Tibial nerve (tissue), 4 donors: ENCODE data around the gene EIF2S3. TPM values are rescaled to one million over a fixed set of nuclear protein-coding genes. Genes with fewer than 3 reads are reported as not detected.

ENCODE experiments used
- DNase-seq, 2 donors: peaks; one replicate each; pipeline ENCODE4 v3.0.0-alpha.2; 2019; ENCODE audit warnings: low spot score in 2 of 2
- H3K27ac ChIP-seq, 4 donors: fragments of 200-600 bp; sonication (generic) in 3 of 4; one replicate each; pipeline ENCODE4 v1.5.1; 2017 to 2019; ENCODE audit warnings: mild to moderate bottlenecking in 1 of 4
- H3K27me3 ChIP-seq, 2 donors: fragments of 200-600 bp; sonication (generic) in 1 of 2; one replicate each; pipeline versions ENCODE4 v1.5.1 to v1.6.0; 2017 to 2019
- H3K36me3 ChIP-seq, 3 donors: fragments of 200-600 bp; sonication (generic); one replicate each; pipeline ENCODE4 v1.5.1; 2018 to 2019
- H3K4me1 ChIP-seq, 4 donors: fragments of 200-600 bp; sonication (generic) in 3 of 4; one replicate each; pipeline ENCODE4 v1.5.1; 2017 to 2019
- H3K4me3 ChIP-seq, 4 donors: fragments of 200-600 bp; sonication (generic) in 3 of 4; one replicate each; pipeline ENCODE4 v1.5.1; 2017 to 2019; ENCODE audit warnings: mild to moderate bottlenecking in 1 of 4, moderate library complexity in 1 of 4
- H3K9me3 ChIP-seq, 4 donors: fragments of 200-600 bp; sonication (generic) in 3 of 4; one replicate each; pipeline ENCODE4 v1.5.1; 2017 to 2019
- EP300 ChIP-seq, 2 donors: sonication (generic); formaldehyde crosslinking; IDR thresholded peaks; one replicate each; pipeline ENCODE4 v1.6.1; 2017; ENCODE audit warnings: antibody characterized with exemption in 2 of 2, mild to moderate bottlenecking in 1 of 2
- POLR2A ChIP-seq, 2 donors: fragments of 450-650 bp; IDR thresholded peaks; one replicate each; pipeline ENCODE4 v1.6.1; 2017; ENCODE audit warnings: antibody characterized with exemption in 2 of 2, mild to moderate bottlenecking in 2 of 2, moderate library complexity in 2 of 2
- WGBS, 2 donors: methylation state at CpG; one replicate each; pipeline ENCODE4 v1.1.5; 2018; 5-methylcytosine and 5-hydroxymethylcytosine counted together
- total RNA-seq, 4 donors: library from RNA; depleted of rRNA; stranded (reverse); fragments of >200 nt; gene quantifications; one replicate each; pipeline ENCODE4 v1.1.0, GENCODE V29; 2016
- TF ChIP-seq, protein P1 (sequence below), 5 experiments: fragments of 200-600 bp in 3 of 5; fragments of 450-650 bp in 2 of 5; sonication (generic) in 3 of 5; IDR thresholded peaks; one replicate each; pipeline ENCODE4 v1.5.1; 2016 to 2019; ENCODE audit warnings: antibody characterized with exemption in 5 of 5, mild to moderate bottlenecking in 3 of 5, moderate library complexity in 2 of 5

Gene EIF2S3
- total RNA-seq, 4 donors from 2014 or later = 62.4 to 77.2 (median 76.4) TPM

- H3K27me3 ChIP-seq = no peaks in the 10 kb centered on the region
- no peaks in the 10 kb centered on the region for H3K4me1 ChIP-seq
- TF ChIP-seq POLR2A (IDR thresholded peaks at IDR 0.05) = no peak
- TF ChIP-seq, protein P1, sequence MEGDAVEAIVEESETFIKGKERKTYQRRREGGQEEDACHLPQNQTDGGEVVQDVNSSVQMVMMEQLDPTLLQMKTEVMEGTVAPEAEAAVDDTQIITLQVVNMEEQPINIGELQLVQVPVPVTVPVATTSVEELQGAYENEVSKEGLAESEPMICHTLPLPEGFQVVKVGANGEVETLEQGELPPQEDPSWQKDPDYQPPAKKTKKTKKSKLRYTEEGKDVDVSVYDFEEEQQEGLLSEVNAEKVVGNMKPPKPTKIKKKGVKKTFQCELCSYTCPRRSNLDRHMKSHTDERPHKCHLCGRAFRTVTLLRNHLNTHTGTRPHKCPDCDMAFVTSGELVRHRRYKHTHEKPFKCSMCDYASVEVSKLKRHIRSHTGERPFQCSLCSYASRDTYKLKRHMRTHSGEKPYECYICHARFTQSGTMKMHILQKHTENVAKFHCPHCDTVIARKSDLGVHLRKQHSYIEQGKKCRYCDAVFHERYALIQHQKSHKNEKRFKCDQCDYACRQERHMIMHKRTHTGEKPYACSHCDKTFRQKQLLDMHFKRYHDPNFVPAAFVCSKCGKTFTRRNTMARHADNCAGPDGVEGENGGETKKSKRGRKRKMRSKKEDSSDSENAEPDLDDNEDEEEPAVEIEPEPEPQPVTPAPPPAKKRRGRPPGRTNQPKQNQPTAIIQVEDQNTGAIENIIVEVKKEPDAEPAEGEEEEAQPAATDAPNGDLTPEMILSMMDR (IDR thresholded peaks at IDR 0.05) = no peak
- TF ChIP-seq EP300 (IDR thresholded peaks at IDR 0.05) = no peak
- no peaks in the 10 kb centered on the region for H3K9me3 ChIP-seq
- no peak overlapping the region for H3K27ac ChIP-seq
- no peak overlapping the region for H3K4me3 ChIP-seq
- no peaks in the 10 kb centered on the region for H3K36me3 ChIP-seq
- WGBS, 2 donors = 43 to 55% methylated on average over 1 of the region's 1 CpG
- no peak for DNase-seq
These were observed 43.0 kb downstream of the EIF2S3 start for GRCh38 chrX:24097741-24098260.

GRCh38 chrX:24098932-24099331 is 44.2 kb downstream of the EIF2S3 start:
- DNase-seq = no peak
- WGBS, 2 donors = 84 to 94% methylated on average over 1 of the region's 1 CpG
- no peaks in the 10 kb centered on the region for H3K4me1 ChIP-seq
- H3K9me3 ChIP-seq = no peaks in the 10 kb centered on the region
- TF ChIP-seq, protein P1 (IDR thresholded peaks at IDR 0.05) = no peak
- TF ChIP-seq POLR2A (IDR thresholded peaks at IDR 0.05) (no peak), EP300 (IDR thresholded peaks at IDR 0.05) (no peak)
- no peak overlapping the region for H3K27ac ChIP-seq
- H3K27me3 ChIP-seq = no peaks in the 10 kb centered on the region
- no peak overlapping the region for H3K4me3 ChIP-seq
- H3K36me3 ChIP-seq = no peaks in the 10 kb centered on the region

GRCh38 chrX:24099394-24099793 is 44.6 kb downstream of the EIF2S3 start:
- 83 to 90% methylated on average over 6 of the region's 6 CpGs for WGBS, 2 donors
- Histone ChIP-seq H3K4me3 (no peak overlapping the region), H3K27me3 (no peaks in the 10 kb centered on the region), H3K27ac (no peak overlapping the region), H3K4me1 (no peaks in the 10 kb centered on the region), H3K36me3 (no peaks in the 10 kb centered on the region), H3K9me3 (no peaks in the 10 kb centered on the region)
- TF ChIP-seq, protein P1 (IDR thresholded peaks at IDR 0.05) = no peak
- TF ChIP-seq EP300 (IDR thresholded peaks at IDR 0.05) (no peak), POLR2A (IDR thresholded peaks at IDR 0.05) (no peak)
- DNase-seq = no peak

- H3K4me3 ChIP-seq = no peak overlapping the region
- WGBS, 2 donors = 45 to 67% methylated on average over 2 of the region's 2 CpGs
- TF ChIP-seq, protein P1 (IDR thresholded peaks at IDR 0.05) = no peak
- TF ChIP-seq POLR2A (IDR thresholded peaks at IDR 0.05) (no peak), EP300 (IDR thresholded peaks at IDR 0.05) (no peak)
- no peaks in the 10 kb centered on the region for H3K9me3 ChIP-seq
- no peaks in the 10 kb centered on the region for H3K27me3 ChIP-seq
- H3K27ac ChIP-seq = no peak overlapping the region
- H3K36me3 ChIP-seq = no peaks in the 10 kb centered on the region
- no peaks in the 10 kb centered on the region for H3K4me1 ChIP-seq
- DNase-seq = no peak
These were observed 46.0 kb downstream of the EIF2S3 start for GRCh38 chrX:24100713-24101112.

- no peak for DNase-seq
- Histone ChIP-seq H3K4me1 (no peaks in the 10 kb centered on the region), H3K9me3 (no peaks in the 10 kb centered on the region), H3K27ac (no peak overlapping the region), H3K4me3 (no peak overlapping the region), H3K27me3 (no peaks in the 10 kb centered on the region), H3K36me3 (no peaks in the 10 kb centered on the region)
- WGBS, 2 donors = 80 to 89% methylated on average over 2 of the region's 2 CpGs
- TF ChIP-seq EP300 (IDR thresholded peaks at IDR 0.05) = no peak
- TF ChIP-seq, protein P1 (IDR thresholded peaks at IDR 0.05) = no peak
- TF ChIP-seq POLR2A (IDR thresholded peaks at IDR 0.05) = no peak
These were observed 55.3 kb downstream of the EIF2S3 start for GRCh38 chrX:24110069-24110468.
